RWPE2 (cell line): ENCODE results near the gene MAP2K5.

Source experiments
- ATAC-seq: fragments of 200-7000 bp; cut with Tn5 transposase; 3 replicates; pipeline ENCODE4 v1.9.1; 2021; ENCODE audit warnings: low read depth
- DNase-seq: peaks from one replicate; pipeline ENCODE4 v3.0.0-alpha.2; 2020; ENCODE audit warnings: low spot score
- H3K27ac ChIP-seq: fragments of 450-650 bp; 2 replicates; pipeline ENCODE4 v1.5.1; 2017; ENCODE audit warnings: mild to moderate bottlenecking; ENCODE audit not compliant: poor library complexity, severe bottlenecking
- H3K27me3 ChIP-seq: fragments of 250-450 bp; sonication (Bioruptor Pico); 2 replicates; pipeline ENCODE4 v1.5.1; 2021; ENCODE audit warnings: mild to moderate bottlenecking, moderate library complexity; ENCODE audit not compliant: insufficient read depth, poor library complexity, severe bottlenecking
- H3K36me3 ChIP-seq: fragments of 250-450 bp; sonication (Bioruptor Pico); 2 replicates; pipeline ENCODE4 v1.5.1; 2020; ENCODE audit warnings: low read depth, mild to moderate bottlenecking, moderate library complexity
- H3K4me1 ChIP-seq: fragments of 250-450 bp; sonication (Bioruptor Pico); 2 replicates; pipeline ENCODE4 v1.5.1; 2021; ENCODE audit warnings: mild to moderate bottlenecking, moderate library complexity; ENCODE audit not compliant: insufficient read depth, poor library complexity, severe bottlenecking
- H3K4me3 ChIP-seq: fragments of 250-450 bp; sonication (Bioruptor Pico); 2 replicates; pipeline ENCODE4 v1.5.1; 2021; ENCODE audit warnings: mild to moderate bottlenecking, moderate library complexity; ENCODE audit not compliant: severe bottlenecking
- H3K9me3 ChIP-seq: fragments of 250-450 bp; sonication (Bioruptor Pico); 2 replicates; pipeline ENCODE4 v1.5.1; 2021; ENCODE audit warnings: mild to moderate bottlenecking, moderate library complexity; ENCODE audit not compliant: severe bottlenecking
- CTCF ChIP-seq: fragments of 450-650 bp; IDR thresholded peaks from one replicate; pipeline ENCODE4 v1.5.1; 2017; ENCODE audit warnings: mild to moderate bottlenecking, moderate library complexity; ENCODE audit not compliant: poor library complexity, severe bottlenecking

MAP2K5 gene

GRCh38 chr15:67674983-67675382 is 132.5 kb downstream of the MAP2K5 start:
- no peak for TF ChIP-seq CTCF
- no peak for DNase-seq
- no peaks in the 10 kb centered on the region for H3K27me3 ChIP-seq
- H3K4me1 ChIP-seq, result no peaks in the 10 kb centered on the region
- H3K36me3 ChIP-seq, result no peaks in the 10 kb centered on the region; the same call in 1 of the 2 replicates
- no peak overlapping the region for H3K4me3 ChIP-seq
- H3K9me3 ChIP-seq, result no peaks in the 10 kb centered on the region
- ATAC-seq, result no peak
- no peak overlapping the region for H3K27ac ChIP-seq

GRCh38 chr15:67678089-67678488 is 135.6 kb downstream of the MAP2K5 start:
- Histone ChIP-seq H3K27me3 (no peaks in the 10 kb centered on the region), H3K27ac (no peak overlapping the region), H3K4me3 (no peak overlapping the region), H3K4me1 (peaks cover 10% of the 10 kb centered on the region), H3K36me3 (peaks cover 9% of the 10 kb centered on the region; the same call in 1 of the 2 replicates), H3K9me3 (no peaks in the 10 kb centered on the region)
- TF ChIP-seq CTCF, result no peak
- DNase-seq, result no peak
- ATAC-seq, result no peak

- Histone ChIP-seq H3K27ac (no peak overlapping the region), H3K36me3 (peaks cover 9% of the 10 kb centered on the region; the same call in 1 of the 2 replicates), H3K27me3 (no peaks in the 10 kb centered on the region), H3K4me1 (peaks cover 10% of the 10 kb centered on the region), H3K9me3 (peaks cover under 1% of the 10 kb centered on the region), H3K4me3 (no peak overlapping the region)
- DNase-seq (no peak), ATAC-seq (no peak)
- no peak for TF ChIP-seq CTCF
Measured at GRCh38 chr15:67678993-67679392, 136.5 kb downstream of the MAP2K5 start.

- no peak for ATAC-seq
- H3K27ac ChIP-seq, result no peak overlapping the region
- no peak for DNase-seq
- no peak for TF ChIP-seq CTCF
- peaks cover 9% of the 10 kb centered on the region; the same call in 1 of the 2 replicates for H3K36me3 ChIP-seq
- H3K27me3 ChIP-seq, result no peaks in the 10 kb centered on the region
- peaks cover 10% of the 10 kb centered on the region for H3K4me1 ChIP-seq
- H3K4me3 ChIP-seq, result no peak overlapping the region
- peaks cover 13% of the 10 kb centered on the region for H3K9me3 ChIP-seq
Measured at GRCh38 chr15:67680641-67681040, 138.1 kb downstream of the MAP2K5 start.

- no peak for TF ChIP-seq CTCF
- Histone ChIP-seq H3K9me3 (peaks cover 13% of the 10 kb centered on the region), H3K4me1 (peaks cover 10% of the 10 kb centered on the region), H3K4me3 (no peak overlapping the region), H3K27me3 (no peaks in the 10 kb centered on the region), H3K27ac (no peak overlapping the region), H3K36me3 (peaks cover 8% of the 10 kb centered on the region; the same call in 1 of the 2 replicates)
- ATAC-seq, result no peak
- DNase-seq, result no peak
Measured at GRCh38 chr15:67685008-67685599, 142.6 kb downstream of the MAP2K5 start.
